DND-41 (cell line): ENCODE results near the gene RPIA.

Experiments used
- ATAC-seq: fragments of 200-7000 bp; cut with Tn5 transposase; 3 replicates; pipeline ENCODE4 v1.9.1; 2021; ENCODE audit warnings: low read depth; ENCODE audit not compliant: insufficient read depth
- DNase-seq: peaks from one replicate; pipeline ENCODE4 v3.0.0-alpha.2; 2020
- H2AFZ ChIP-seq: 2 replicates; pipeline ENCODE4 v1.6.0; 2012; ENCODE audit warnings: low read depth, low read length
- H3K27ac ChIP-seq: 2 replicates; pipeline ENCODE4 v1.5.1; 2012; ENCODE audit warnings: low read length, inconsistent platforms
- H3K27me3 ChIP-seq: fragments of 200-600 bp; sonication (generic); 2 replicates; pipeline ENCODE4 v1.6.0; 2012; ENCODE audit warnings: low read length, mild to moderate bottlenecking, inconsistent platforms; ENCODE audit not compliant: insufficient read depth, poor library complexity
- H3K36me3 ChIP-seq: 2 replicates; pipeline ENCODE4 v1.5.1; 2012; ENCODE audit warnings: low read length, inconsistent platforms; ENCODE audit not compliant: insufficient read depth
- H3K4me1 ChIP-seq: 2 replicates; pipeline ENCODE4 v1.5.1; 2012; ENCODE audit warnings: mild to moderate bottlenecking, low read length; ENCODE audit not compliant: insufficient read depth
- H3K4me2 ChIP-seq: 2 replicates; pipeline ENCODE4 v1.6.0; 2012; ENCODE audit warnings: mild to moderate bottlenecking, moderate library complexity, low read length, inconsistent platforms; ENCODE audit not compliant: insufficient read depth
- H3K4me3 ChIP-seq, 2 experiments: fragments of 200-600 bp in 1 of 2; shearing (Covaris generic) in 1 of 2; 2 replicates each; pipeline ENCODE4 v1.5.1; 2012 to 2016; ENCODE audit warnings: inconsistent platforms in 2 of 2, low read length in 2 of 2, mild to moderate bottlenecking in 2 of 2, low read depth in 1 of 2, moderate library complexity in 1 of 2
- H3K79me2 ChIP-seq: 2 replicates; pipeline ENCODE4 v1.6.0; 2012; ENCODE audit warnings: low read length, inconsistent platforms; ENCODE audit not compliant: insufficient read depth
- H3K9ac ChIP-seq: 2 replicates; pipeline ENCODE4 v1.6.0; 2012; ENCODE audit warnings: low read depth, mild to moderate bottlenecking, inconsistent platforms, low read length, moderate library complexity
- H3K9me3 ChIP-seq: 2 replicates; pipeline ENCODE4 v1.5.1; 2012; ENCODE audit warnings: low read length, moderate library complexity, mild to moderate bottlenecking, inconsistent platforms; ENCODE audit not compliant: insufficient read depth, severe bottlenecking
- H4K20me1 ChIP-seq: 2 replicates; pipeline ENCODE4 v1.6.0; 2012; ENCODE audit warnings: low read length; ENCODE audit not compliant: insufficient read depth
- CTCF ChIP-seq: IDR thresholded peaks from 2 replicates; pipeline ENCODE4 v1.5.1; 2012; ENCODE audit warnings: borderline replicate concordance, low read length, moderate library complexity, mild to moderate bottlenecking; ENCODE audit not compliant: poor library complexity, severe bottlenecking; ENCODE audit errors: extremely low read depth
- EZH2 ChIP-seq: IDR thresholded peaks from 3 replicates; pipeline ENCODE4 v1.6.1; 2012; ENCODE audit warnings: borderline replicate concordance, low read depth, mild to moderate bottlenecking, moderate library complexity, low read length, inconsistent platforms; ENCODE audit not compliant: severe bottlenecking

RPIA gene

DNA sequence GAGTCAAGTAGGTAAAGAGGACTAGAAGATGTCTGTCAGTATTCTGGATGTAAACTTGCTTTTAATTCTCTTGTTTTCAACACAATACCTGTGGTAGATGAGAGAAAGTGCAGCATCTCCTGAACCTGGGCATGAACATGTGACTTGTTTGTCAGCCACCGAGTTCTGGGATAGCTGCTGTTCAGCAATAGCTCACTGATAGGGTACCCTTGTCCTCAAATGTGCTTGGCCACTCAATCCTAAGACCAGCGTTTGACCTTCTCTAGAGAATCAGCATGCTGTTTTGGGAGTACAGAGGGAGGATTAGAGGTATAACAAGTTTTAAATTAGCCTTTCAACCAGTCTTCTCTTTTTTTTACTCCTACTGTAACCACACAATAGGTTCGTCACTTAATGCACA is 23.2 kb downstream of the RPIA start:
- Histone ChIP-seq H3K79me2 (peaks cover 17% of the 10 kb centered on the region; the same call in 1 of the 2 replicates), H2AFZ (no peak overlapping the region), H3K4me1 (no peaks in the 10 kb centered on the region), H3K27me3 (no peaks in the 10 kb centered on the region), H3K4me2 (no peak overlapping the region), H4K20me1 (no peaks in the 10 kb centered on the region), H3K9ac (no peak overlapping the region), H3K36me3 (peaks cover 13% of the 10 kb centered on the region; the same call in 1 of the 2 replicates), H3K27ac (no peak overlapping the region), H3K9me3 (peaks cover 33% of the 10 kb centered on the region), H3K4me3 (no peak overlapping the region)
- TF ChIP-seq EZH2 (no peak), CTCF (no peak)
- DNase-seq (no peak), ATAC-seq (no peak)

GRCh38 chr2:88720399-88720798 is 28.9 kb downstream of the RPIA start:
- H4K20me1 ChIP-seq: no peaks in the 10 kb centered on the region
- H3K36me3 ChIP-seq: peaks cover 11% of the 10 kb centered on the region; the same call in 1 of the 2 replicates
- no peak overlapping the region for H3K9ac ChIP-seq
- H3K9me3 ChIP-seq: peaks cover 36% of the 10 kb centered on the region
- no peak overlapping the region for H3K27ac ChIP-seq
- no peak overlapping the region for H2AFZ ChIP-seq
- no peak overlapping the region for H3K4me2 ChIP-seq
- no peak for TF ChIP-seq CTCF
- no peak for TF ChIP-seq EZH2
- ATAC-seq (no peak), DNase-seq (no peak)
- no peak overlapping the region for H3K4me3 ChIP-seq
- peaks cover 16% of the 10 kb centered on the region; the same call in 1 of the 2 replicates for H3K79me2 ChIP-seq
- no peaks in the 10 kb centered on the region for H3K27me3 ChIP-seq
- no peaks in the 10 kb centered on the region for H3K4me1 ChIP-seq

DNA sequence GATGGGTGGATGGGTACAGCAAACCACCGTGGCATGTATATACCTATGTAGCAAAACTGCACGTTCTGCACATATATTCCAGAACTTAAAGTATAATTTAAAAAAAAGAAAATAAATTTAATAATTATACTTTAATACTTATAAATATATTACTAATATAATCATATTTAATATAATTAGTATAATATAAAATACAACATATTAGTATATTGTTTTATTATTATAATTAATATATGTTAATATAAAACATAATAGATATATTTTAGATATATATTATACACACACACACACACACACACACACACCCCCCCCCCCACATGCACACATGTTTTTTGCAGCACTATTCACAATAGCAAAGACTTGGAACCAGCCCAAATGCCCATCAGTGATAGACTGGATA is 29.8 kb downstream of the RPIA start:
- H3K4me1 ChIP-seq: no peaks in the 10 kb centered on the region
- no peak overlapping the region for H3K4me3 ChIP-seq
- H3K36me3 ChIP-seq: peaks cover 11% of the 10 kb centered on the region; the same call in 1 of the 2 replicates
- no peaks in the 10 kb centered on the region for H3K27me3 ChIP-seq
- no peak overlapping the region for H2AFZ ChIP-seq
- H4K20me1 ChIP-seq: no peaks in the 10 kb centered on the region; the same call in 1 of the 2 replicates
- no peak overlapping the region for H3K4me2 ChIP-seq
- no peak for TF ChIP-seq CTCF
- no peak for TF ChIP-seq EZH2
- peaks cover 34% of the 10 kb centered on the region for H3K9me3 ChIP-seq
- DNase-seq (no peak), ATAC-seq (no peak)
- H3K9ac ChIP-seq: no peak overlapping the region
- peaks cover 22% of the 10 kb centered on the region; the same call in 1 of the 2 replicates for H3K79me2 ChIP-seq
- no peak overlapping the region for H3K27ac ChIP-seq
